GM19397 (cell line): ENCODE results near the gene BMPR1B.
"Not testable (repeated sequence)": the region's sequence is repeated elsewhere in the genome, so short reads cannot be mapped to it uniquely, and the experiment has no call there.

ENCODE experiments used
- ATAC-seq: cut with Tn5 transposase; IDR thresholded peaks from one replicate; pipeline ENCODE4 v1.9.1; 2021; ENCODE audit warnings: mild to moderate bottlenecking, moderate library complexity; ENCODE audit not compliant: unreplicated experiment

The BMPR1B gene

DNA sequence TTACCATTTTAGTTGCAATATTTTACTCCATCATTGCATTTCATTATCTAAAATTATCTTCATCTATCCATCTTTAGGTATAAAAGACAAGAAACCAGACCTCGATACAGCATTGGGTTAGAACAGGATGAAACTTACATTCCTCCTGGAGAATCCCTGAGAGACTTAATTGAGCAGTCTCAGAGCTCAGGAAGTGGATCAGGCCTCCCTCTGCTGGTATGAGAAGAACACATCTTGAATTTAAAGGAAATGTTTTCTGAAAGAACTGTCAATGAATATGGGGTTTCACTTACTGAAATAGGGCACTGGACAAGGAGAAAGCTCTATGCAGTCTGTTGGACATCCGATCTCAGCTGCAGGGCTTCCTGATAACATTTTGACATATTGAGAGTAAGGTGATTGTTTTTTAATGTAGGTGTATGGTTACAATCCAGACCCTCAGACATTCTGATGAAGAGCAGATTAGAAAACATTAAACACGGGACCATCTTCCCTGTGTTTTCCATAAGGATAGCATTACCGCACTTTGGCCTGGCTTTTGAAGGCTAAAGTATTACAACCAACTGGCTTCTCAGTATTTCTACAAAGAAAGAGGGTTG, 367.2 kb downstream of the BMPR1B start:
- ATAC-seq, result no peak

DNA sequence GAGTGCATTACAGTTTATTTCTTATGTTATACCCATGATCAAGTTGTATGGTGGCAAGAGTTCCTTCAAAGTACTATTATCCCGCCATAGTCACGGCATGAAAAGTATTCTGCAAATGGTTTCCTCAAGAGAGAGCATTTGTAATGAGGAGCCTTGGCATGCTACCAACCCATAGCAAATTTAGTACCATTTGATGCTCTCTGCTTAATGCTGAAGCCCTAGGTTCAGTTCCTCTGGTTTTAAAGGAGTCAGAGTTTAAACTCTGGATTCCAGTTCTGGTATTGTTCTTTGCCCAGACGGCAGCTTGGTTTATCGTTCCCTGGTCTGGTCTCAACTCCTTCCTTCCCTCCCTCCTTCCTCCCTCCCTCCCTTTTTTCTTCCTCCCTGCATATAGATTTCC, 371.3 kb downstream of the BMPR1B start:
- ATAC-seq, result no peak

DNA sequence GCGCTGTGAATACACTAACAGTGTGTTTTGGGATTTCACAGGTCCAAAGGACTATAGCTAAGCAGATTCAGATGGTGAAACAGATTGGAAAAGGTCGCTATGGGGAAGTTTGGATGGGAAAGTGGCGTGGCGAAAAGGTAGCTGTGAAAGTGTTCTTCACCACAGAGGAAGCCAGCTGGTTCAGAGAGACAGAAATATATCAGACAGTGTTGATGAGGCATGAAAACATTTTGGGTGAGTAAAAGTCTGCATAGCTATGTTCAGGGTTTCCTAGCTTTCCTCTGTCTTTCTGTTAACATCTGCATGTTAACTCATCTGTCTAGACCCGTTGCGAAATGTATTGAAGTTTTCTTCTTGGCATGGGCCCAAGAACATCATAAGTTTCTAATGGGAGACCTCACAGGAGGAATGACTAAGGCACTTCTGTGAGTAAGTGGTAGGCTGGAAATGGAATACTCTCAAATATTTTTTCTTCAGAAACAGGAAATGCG, 372.1 kb downstream of the BMPR1B start:
- no peak for ATAC-seq

DNA sequence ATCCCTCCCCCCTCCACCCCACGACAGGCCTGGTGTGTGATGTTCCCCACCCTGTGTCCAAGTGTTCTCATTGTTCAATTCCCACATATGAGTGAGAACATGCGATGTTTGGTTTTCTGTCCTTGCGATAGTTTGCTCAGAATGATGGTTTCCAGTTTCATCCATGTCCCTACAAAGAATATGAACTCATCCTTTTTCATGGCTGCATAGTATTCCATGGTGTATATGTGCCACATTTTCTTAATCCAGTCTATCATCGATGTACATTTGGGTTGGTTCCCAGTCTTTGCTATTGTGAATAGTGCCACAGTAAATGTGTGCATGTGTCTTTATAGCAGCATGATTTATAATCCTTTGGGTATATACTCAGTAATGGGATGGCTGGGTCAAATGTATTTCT, 376.3 kb downstream of the BMPR1B start:
- not testable (repeated sequence) for ATAC-seq

DNA sequence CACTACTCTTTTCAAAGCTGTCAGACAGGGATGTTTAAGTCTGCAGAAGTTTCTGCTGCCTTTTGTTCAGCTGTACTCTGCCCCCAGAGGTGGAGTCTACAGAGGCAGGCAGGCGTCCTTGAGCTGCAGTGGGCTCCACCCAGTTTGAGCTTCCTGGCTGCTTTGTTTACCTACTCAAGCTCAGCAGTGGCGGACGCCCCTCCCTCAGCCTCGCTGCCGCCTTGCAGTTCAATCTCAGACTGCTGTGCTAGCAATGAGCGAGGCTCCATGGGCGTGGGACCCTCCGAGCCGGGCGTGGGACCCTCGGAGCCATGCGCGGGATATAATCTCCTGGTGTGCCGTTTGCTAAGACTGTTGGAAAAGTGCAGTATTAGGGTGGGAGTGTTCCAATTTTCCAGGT, 381.7 kb downstream of the BMPR1B start:
- ATAC-seq, result not testable (repeated sequence)

DNA sequence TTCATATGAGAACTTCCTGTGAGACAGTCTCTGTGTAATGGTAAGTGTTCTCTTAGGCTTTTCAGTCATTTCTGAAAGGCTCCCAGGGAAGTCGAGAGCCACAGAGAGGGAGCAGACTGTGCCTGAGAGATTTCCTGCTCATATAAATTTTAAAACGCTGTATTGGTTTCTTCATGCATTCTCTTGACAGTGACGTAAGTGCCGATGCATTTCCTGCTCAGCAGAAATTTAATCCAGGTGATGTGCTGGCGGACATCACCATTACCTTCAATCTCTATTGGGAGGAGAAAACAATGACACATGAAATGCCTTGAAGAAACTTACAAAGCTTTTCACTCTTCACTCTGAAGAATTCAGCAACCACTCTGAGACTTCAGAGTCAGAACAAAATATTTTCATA, 383.6 kb downstream of the BMPR1B start:
- ATAC-seq, result no peak

DNA sequence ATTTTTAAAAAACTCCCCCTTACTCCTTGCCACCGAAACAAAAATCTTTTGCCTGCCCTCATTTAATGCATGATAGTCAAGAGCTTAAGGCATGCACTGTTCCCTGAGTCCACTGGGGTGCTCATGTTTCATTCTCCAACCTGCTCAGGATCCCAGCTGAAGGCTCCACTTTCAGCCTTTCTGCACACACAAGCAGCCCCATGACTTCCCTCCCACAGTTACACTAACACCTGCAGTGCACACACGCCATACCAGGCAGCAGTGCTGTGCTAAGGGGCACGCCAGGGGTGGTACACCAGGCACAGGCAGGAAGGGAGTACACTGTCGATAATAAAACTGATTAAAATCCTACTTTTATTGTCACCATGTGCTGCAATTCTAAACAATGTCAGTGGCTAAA, 385.2 kb downstream of the BMPR1B start:
- ATAC-seq, result no peak

DNA sequence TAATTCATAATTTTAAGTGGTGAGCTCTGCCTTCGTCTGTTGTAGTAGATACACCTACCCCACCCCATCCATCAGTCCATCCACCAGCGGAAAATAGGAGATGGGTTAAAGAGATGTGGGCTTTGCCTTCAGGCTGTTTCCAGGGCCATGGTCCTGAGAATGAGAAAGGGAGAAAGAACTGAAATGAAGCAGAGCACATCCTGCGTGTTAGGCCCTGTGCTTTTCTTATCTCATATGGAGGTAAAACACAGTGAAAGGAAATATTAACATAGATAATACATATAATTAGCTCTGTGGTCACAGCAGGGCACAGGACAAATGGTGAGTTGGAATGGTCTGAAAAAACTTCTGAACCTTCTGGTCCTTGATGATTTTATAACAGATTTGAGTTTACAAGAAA, 393.5 kb downstream of the BMPR1B start:
- no peak for ATAC-seq

DNA sequence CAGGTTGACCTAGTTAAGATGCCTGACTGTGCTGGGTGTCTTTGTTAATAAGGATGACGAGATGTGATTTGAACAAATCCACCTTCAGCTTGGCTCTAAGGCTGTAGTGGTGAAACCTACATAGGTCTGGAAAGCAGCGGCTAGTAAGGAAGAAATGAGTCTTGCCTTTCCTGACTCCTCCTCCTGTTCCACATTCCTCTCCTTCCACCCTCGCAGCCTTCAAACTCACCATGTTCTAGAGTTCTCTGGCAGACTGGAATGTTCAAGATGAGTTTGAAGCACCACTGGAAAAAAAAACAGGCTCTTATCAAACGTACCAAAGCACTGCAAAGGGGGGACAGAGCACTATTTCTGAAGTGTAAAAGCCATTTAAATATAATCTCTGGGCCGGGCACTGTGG, 395.4 kb downstream of the BMPR1B start:
- ATAC-seq, result no peak

DNA sequence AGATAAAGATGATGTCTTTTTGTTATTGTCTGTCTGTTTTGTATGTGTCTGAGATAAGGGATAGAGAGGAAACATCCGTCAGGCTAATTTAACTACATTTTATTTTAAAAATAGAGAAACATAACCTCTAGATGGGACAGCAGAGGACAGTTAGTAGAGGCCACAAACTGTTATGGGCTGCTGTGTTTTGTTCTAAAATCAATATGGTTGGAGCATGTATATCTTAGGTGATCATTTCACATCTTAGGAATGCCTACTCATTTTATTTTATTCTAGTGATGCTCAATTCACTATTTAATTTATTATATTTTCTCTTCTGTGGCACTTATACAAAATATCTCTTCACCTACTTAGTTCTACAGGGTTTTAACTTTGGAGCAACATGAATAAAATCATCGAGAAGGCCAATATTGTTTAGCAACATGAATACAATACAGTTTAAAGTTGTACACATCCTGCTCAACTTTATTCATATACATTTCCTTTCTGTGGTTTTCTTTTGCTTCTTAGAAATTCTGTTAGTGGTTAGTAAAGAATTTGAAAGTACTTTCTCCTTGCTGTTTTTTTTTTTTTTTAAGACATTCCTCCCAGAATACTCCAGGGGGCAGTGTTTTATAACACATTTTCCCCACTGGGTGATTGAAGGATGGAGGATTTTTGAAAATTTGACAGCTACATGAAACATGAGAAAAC, 398.1 kb downstream of the BMPR1B start:
- no peak for ATAC-seq

DNA sequence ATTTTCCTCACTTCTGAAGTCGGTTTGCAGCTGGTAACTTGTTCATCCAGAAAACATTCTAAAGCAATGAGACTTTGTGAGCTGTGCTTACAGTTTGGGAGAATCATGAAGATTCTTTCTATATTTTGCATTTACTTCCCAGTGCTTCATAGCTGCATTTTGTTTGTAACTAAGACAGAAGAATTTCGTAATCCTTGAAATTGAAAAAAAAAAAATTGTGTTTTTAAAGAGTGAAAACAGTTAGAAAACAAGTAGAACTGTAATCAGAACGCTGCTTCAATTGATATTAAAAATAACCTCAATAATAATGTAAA, 398.7 kb downstream of the BMPR1B start:
- ATAC-seq, result no peak

DNA sequence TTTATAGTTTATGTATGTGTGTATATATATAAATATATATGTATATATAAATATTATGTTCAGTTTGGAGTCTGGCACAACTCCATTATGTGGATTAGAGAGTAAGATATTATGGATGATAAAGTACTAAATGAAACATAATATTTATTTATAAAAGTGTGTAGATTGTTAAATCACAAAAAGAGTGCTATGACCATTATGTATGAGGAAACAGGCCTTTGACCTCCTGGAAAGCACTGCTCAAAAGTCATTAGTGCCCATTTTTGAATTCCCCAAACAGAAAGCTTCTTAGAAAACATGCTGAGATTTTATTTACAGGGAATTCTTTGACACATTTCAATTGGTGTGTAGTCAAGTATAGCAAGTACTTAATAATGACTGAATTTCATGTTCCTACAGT, 399.8 kb downstream of the BMPR1B start:
- no peak for ATAC-seq

DNA sequence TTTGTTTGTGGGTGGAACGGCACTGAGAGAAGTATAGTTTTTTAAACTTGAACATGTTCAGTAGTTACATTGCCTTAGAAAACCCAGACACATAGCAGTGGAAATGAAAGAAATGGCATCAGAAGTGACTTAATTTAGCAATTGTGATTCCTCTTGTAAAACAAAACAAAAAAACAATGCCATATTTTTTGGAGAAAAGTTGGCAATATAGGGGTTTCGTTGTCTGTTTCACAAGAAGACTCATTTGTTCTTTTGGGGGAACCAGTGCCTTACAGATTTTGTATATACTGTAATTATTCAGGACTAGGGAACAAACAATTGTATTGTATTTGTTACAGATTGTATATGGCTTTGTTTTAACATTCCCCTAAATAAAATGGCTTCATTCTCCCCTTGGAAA, 400.3 kb downstream of the BMPR1B start:
- no peak for ATAC-seq

DNA sequence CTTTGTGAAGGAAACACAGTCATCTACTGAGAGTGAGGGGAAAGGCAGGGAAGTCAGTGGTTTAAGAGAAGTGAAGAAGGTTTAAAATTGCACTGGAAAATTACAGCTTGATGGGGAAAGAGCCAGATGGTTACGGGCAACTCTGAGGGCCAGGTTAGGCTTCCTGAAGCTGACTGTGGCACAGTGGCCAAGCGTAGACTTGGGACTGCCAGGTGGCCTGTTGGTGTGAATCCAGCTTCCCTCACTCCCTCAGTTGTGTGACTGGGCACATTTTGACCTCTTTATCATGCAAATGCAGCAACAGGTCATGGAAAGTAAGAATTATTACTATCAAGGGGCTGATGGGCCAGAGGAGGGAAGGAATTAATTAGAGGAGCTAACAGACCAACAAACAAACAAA, 400.9 kb downstream of the BMPR1B start:
- ATAC-seq, result no peak

DNA sequence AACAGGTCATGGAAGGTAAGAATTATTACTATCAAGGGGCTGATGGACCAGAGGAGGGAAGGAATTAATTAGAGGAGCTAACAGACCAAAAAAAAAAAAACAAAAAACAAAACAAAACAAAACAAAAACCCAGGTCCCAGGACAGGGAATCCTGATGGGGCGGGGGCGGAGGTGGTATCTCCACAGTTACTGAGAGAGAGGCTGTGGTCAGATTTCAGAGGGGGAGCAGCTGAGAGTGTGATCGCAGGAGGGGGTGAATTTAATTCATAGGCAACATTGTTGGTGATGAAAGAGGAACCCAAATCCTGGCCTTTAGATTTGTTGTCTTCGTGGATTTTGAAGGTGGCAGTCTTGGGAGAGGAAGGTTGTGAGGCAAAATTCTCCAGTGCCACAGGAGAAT, 401.6 kb downstream of the BMPR1B start:
- no peak for ATAC-seq

DNA sequence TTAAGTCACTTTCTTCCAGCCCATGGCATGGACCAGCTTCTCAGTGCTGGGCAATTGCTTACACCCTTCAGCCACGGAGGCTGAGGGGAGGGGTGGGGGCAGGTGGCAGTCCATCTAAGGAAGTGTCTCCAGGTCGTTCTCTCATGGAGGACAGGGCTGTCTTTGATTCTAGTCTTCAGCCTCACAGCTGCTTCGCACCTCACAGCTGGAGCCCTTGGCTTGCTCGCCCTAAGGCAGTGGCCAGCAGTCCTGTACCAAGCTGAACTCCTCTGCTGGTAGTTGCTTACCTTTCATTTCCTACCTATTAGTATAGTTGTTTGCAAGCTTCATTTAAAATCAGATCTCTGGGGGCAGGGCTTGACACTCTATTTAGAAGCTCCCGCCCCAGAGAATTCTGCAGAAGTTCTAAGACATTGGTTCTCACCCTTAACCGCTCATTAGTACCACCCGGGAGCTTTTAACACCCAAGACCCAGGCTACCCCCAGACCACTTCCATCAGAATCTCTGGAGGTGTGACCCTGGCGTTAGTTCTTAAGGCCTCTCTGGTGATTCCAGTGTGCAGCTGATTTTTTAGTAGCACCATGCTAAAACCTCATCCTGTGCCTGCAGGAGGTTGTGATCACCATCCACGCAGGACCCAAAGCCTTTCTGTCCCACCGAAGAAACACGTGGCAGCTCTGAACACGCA, 404.2 kb downstream of the BMPR1B start:
- no peak for ATAC-seq

DNA sequence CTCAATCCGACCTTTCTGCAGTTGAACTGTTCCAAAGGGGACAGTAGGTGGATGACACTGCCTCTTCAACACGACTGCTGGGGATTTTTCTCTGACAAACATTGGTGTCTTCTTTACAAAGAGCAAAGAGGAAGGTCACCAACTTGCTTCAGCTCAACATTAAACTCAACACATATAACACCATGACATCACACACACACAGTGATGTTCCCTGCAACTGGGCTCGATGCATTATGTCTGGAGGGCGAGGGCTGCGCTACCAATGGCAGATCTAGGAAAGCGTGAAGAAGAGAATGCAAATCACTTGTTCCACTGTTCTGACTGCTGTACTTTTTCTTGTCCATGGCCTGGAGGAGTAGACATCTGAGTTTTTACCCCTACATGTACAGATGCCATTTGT, 405.1 kb downstream of the BMPR1B start:
- ATAC-seq, result no peak

DNA sequence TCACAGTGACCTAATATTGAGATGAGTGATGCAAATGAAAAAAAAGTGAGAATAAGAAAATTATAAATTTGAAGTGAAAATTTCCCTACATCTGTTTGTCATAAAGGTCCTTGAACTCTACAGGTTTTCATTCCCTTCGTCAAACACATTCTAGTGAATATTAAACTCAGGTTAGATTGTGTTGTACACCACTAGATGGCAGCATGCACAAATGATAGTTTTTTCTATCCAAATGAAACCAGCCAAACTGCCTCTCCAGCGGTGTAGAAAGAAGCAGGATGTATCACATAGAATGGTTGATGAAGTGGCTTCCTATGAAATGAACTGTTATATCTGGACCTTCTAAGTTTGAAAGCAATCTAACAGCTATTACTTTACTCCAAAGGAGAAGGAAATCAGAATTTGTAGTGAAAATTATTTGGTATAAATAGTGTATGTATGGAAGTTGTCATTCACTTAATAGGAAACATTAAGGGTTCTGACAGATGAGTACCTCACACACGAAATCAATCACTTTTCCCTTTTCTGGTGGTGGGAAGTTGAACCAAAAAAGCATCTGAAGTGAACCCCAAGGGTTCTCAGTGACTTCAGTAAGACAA, 408.3 kb downstream of the BMPR1B start:
- peak; percentile 71 for ATAC-seq

DNA sequence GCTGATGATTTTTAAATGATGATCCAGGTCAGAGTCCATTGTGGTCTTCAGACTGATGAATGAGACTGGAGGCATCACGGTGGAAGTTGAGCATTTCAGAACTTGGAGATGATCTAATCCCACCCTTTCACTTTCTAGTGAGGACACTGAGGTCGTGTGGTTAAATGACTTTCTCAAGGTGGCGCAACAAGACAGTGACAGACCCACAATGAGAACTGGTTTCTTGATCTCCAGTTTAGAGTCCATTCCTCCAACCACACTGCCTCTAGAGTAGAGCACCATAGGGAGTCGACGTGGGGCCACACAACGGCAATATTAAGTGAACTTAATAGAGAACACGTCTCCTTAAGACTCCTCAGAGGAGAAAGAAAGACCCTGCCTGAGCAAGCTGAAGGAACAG, 410.1 kb downstream of the BMPR1B start:
- no peak for ATAC-seq

DNA sequence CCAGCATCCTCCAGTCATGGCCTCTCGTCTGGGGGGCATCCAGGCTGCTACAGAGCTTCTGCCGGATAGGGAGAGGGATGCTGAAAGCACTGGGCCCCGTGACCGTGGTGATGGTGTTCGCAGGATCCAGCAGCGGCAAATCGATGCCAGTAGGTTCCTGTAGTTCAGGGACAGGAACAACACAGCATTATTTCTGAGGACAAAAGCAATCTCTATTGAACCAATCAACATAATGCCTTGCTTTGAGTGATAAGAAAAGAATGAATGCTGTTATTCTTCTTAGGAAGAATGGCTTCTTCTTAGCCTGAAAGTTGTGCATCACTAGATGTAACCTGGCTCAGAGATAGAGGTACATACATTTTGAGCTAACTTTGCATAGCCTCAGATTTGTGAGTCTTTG, 412.4 kb downstream of the BMPR1B start:
- no peak for ATAC-seq

DNA sequence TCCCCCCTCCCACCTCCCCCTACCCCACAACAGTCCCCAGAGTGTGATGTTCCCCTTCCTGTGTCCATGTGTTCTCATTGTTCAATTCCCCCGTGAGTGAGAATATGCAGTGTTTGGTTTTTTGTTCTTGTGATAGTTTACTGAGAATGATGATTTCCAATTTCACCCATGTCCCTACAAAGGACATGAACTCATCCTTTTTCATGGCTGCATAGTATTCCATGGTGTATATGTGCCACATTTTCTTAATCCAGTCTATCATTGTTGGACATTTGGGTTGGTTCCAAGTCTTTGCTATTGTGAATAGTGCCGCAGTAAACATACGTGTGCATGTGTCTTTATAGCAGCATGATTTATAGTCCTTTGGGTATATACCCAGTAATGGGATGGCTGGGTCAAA, 413.6 kb downstream of the BMPR1B start:
- ATAC-seq, result not testable (repeated sequence)

DNA sequence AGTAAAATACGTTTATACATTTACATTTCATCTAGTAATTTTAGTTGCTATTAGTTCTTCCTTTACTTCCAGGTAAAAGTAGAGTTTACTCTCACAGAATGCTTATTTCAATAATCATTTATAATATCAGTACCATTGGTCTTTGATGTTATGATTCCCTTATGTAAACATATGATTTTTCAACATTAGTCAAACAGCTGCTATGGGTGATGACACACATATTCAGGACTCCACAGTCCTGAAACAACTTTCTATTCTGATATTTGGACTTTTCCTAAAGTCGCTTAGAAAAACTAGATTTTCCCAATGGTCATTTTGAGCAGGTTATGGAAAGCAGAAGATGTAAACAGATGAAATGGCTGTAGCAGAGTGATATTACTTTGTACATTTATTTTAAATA, 421.2 kb downstream of the BMPR1B start:
- no peak for ATAC-seq
